ENCODE measurements around the gene MT1A. TPM values are rescaled to one million over a fixed set of nuclear protein-coding genes. Genes with fewer than 3 reads are reported as not detected.

MT1A gene
- total and polyA plus RNA-seq, 10 of the 15 experiments (the other 5 are each of a cell fraction or from before 2014, with no cell fraction given): not detected

DNA sequence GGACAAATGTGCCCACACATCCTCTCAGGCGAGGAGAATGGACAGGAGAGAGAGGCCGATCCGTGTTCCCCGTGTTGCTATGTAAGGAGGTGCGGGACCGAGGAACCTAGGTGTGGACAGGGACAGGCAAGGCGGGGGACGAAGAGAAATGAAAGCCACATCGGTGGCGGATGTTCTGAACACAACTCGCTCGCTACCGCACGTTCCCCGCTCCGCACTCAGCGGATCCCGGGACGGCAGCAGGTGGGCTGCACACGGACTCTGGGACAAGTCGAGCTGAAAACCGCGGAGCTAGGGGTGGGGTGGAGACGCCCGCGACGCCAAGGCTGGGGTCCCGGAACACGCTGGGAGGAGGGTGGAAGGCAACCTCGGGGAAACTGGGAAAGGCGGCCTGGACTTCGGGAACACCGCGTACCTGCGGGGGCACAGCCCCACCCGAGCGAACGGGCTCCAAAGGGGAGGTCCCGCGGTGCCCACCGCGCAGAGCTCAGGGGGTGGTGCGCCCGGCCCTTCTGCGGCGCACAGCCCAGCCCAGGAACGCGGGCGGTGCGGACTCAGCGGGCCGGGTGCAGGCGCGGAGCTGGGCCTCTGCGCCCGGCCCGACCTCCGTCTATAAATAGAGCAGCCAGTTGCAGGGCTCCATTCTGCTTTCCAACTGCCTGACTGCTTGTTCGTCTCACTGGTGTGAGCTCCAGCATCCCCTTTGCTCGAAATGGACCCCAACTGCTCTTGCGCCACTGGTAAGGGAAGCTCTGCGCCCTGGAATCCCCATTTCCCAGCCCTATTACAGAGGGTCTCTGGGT lies 13.1 kb upstream of the MT1A start, which contains the start of gene MT1E (continued):
- TF ChIP-seq, protein P1, sequence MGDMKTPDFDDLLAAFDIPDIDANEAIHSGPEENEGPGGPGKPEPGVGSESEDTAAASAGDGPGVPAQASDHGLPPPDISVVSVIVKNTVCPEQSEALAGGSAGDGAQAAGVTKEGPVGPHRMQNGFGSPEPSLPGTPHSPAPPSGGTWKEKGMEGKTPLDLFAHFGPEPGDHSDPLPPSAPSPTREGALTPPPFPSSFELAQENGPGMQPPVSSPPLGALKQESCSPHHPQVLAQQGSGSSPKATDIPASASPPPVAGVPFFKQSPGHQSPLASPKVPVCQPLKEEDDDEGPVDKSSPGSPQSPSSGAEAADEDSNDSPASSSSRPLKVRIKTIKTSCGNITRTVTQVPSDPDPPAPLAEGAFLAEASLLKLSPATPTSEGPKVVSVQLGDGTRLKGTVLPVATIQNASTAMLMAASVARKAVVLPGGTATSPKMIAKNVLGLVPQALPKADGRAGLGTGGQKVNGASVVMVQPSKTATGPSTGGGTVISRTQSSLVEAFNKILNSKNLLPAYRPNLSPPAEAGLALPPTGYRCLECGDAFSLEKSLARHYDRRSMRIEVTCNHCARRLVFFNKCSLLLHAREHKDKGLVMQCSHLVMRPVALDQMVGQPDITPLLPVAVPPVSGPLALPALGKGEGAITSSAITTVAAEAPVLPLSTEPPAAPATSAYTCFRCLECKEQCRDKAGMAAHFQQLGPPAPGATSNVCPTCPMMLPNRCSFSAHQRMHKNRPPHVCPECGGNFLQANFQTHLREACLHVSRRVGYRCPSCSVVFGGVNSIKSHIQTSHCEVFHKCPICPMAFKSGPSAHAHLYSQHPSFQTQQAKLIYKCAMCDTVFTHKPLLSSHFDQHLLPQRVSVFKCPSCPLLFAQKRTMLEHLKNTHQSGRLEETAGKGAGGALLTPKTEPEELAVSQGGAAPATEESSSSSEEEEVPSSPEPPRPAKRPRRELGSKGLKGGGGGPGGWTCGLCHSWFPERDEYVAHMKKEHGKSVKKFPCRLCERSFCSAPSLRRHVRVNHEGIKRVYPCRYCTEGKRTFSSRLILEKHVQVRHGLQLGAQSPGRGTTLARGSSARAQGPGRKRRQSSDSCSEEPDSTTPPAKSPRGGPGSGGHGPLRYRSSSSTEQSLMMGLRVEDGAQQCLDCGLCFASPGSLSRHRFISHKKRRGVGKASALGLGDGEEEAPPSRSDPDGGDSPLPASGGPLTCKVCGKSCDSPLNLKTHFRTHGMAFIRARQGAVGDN (IDR thresholded peaks at IDR 0.05): 0 out of 2 replicates have a peak, but pooled peaks have one; percentile 21
- TF ChIP-seq BRCA1 (IDR thresholded peaks at IDR 0.05; ENCODE audit: low read depth, low read length) (no peak), IKZF1 (conservative IDR thresholded peaks at IDR 0.05) (peak; percentile 58; the same call in 1 of the 2 replicates), MEF2A (IDR thresholded peaks at IDR 0.05; ENCODE audit: insufficient read depth, low read depth, low read length) (0 out of 2 replicates have a peak, but pooled peaks have one; percentile 8)
- TF ChIP-seq, protein P2, sequence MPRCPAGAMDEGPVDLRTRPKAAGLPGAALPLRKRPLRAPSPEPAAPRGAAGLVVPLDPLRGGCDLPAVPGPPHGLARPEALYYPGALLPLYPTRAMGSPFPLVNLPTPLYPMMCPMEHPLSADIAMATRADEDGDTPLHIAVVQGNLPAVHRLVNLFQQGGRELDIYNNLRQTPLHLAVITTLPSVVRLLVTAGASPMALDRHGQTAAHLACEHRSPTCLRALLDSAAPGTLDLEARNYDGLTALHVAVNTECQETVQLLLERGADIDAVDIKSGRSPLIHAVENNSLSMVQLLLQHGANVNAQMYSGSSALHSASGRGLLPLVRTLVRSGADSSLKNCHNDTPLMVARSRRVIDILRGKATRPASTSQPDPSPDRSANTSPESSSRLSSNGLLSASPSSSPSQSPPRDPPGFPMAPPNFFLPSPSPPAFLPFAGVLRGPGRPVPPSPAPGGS (IDR thresholded peaks at IDR 0.05; ENCODE audit: borderline replicate concordance, insufficient read depth, low read depth, low read length, poor library complexity, severe bottlenecking): no peak

All from GM12878 (cell line).